Nephron (organoid): ENCODE results near the gene CUBN.

Experiments used
- H3K27ac Mint-ChIP-seq, 3 experiments: 2 replicates each; pipeline ENCODE4 v1.8.0; 2020; ENCODE audit warnings: mixed read lengths in 3 of 3, mild to moderate bottlenecking in 2 of 3, moderate library complexity in 1 of 3
- H3K27me3 Mint-ChIP-seq: 2 replicates; pipeline ENCODE4 v1.8.0; 2021; ENCODE audit warnings: low read depth, mild to moderate bottlenecking, moderate library complexity, mixed read lengths
- H3K36me3 Mint-ChIP-seq: 2 replicates; pipeline ENCODE4 v1.8.0; 2020; ENCODE audit warnings: low read depth, mixed read lengths
- H3K4me1 Mint-ChIP-seq: 2 replicates; pipeline ENCODE4 v1.8.0; 2020; ENCODE audit warnings: mixed read lengths
- H3K4me3 Mint-ChIP-seq, 3 experiments: 2 replicates each; pipeline ENCODE4 v1.8.0; 2020; ENCODE audit warnings: mild to moderate bottlenecking in 3 of 3, mixed read lengths in 3 of 3, moderate library complexity in 2 of 3
- H3K9me3 Mint-ChIP-seq: 2 replicates; pipeline ENCODE4 v1.8.0; 2020; ENCODE audit warnings: mixed read lengths
- TF ChIP-seq, protein P1 (sequence below), 3 experiments: fragments of 200-600 bp; sonication (generic); IDR thresholded peaks; one replicate each; pipeline ENCODE4 v1.5.0; 2021; ENCODE audit warnings: antibody characterized with exemption in 3 of 3; ENCODE audit not compliant: unreplicated experiment in 3 of 3

Gene CUBN

DNA sequence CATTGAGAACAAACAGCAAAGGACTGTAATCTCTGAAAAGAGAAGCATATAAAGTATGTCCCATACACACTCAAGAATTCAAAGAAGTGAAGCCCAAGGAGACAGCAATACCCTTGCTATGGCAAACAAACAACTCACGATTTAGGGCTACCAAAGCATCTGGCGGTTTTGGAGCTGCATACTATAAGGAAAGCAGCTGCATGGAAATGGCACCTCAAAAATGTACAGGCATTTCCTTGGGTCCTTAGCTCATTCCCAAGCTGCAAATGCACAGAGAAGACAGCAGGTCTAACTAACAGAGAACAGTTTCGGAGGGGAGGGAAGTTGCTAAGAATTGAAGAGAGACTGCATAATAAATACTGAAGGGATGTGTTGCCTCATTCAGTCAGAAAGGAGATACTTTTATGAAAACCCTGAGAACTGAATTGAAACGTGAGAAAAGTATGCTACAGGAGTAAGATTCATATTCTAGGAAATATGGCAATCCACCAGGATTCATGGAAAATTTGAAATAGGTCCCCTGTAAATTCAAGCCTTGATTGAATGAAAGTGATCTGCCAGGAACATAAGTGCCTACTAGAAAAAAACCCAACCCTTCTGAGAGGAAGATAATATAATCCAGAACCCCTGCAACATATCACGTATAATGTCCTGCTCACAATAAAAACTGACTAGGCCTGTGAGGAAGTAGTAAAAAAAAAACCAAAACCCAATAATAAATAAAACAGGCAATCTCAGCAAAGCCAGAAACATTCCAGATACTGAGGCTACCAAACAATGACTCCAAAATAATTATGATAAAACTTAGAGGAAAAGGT, 36.4 kb downstream of the CUBN start:
- H3K4me3 Mint-ChIP-seq = no peak overlapping the region
- peak overlapping the region; percentile 21 to 78 (median 28) for H3K27ac Mint-ChIP-seq
- TF ChIP-seq, protein P1, sequence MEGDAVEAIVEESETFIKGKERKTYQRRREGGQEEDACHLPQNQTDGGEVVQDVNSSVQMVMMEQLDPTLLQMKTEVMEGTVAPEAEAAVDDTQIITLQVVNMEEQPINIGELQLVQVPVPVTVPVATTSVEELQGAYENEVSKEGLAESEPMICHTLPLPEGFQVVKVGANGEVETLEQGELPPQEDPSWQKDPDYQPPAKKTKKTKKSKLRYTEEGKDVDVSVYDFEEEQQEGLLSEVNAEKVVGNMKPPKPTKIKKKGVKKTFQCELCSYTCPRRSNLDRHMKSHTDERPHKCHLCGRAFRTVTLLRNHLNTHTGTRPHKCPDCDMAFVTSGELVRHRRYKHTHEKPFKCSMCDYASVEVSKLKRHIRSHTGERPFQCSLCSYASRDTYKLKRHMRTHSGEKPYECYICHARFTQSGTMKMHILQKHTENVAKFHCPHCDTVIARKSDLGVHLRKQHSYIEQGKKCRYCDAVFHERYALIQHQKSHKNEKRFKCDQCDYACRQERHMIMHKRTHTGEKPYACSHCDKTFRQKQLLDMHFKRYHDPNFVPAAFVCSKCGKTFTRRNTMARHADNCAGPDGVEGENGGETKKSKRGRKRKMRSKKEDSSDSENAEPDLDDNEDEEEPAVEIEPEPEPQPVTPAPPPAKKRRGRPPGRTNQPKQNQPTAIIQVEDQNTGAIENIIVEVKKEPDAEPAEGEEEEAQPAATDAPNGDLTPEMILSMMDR (IDR thresholded peaks at IDR 0.05; ENCODE audit: unreplicated experiment in 3 of 3) = no peak
- no peaks in the 10 kb centered on the region for H3K27me3 Mint-ChIP-seq
- H3K9me3 Mint-ChIP-seq = peaks cover 32% of the 10 kb centered on the region
- H3K36me3 Mint-ChIP-seq = peaks cover 36% of the 10 kb centered on the region
- peaks cover 10% of the 10 kb centered on the region for H3K4me1 Mint-ChIP-seq

DNA sequence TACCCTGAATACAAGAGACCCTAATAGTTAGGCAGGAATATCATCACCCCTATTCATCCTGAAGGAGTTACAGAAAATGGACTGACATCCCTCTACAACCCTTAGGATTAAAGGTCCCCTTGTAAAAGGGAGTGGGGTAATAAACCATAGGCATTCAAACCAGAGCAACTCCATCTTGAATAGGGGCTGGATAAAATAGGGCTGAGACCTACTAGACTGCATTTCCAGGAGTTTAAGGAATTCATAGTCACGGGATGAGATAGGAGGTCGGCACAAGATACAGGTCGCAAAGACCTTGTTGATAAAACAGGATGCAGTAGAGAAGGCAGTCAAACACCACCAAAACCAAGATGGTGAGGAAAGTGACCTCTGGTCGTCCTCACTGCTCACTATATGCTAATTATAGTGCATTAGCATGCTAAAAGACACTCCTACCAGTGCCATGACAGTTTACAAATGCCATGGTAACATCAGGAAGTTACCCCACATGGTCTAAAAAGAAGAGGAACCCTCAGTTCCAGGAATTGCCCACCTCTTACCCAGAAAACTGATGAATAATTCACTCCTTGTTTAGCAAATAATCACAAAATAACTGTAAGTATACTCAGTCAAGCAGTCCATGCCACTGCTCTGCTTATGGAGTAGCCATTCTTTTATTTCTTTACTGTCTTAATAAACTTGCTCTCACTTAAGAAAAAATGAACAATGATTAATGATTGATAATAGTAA, 37.2 kb downstream of the CUBN start:
- Mint-ChIP-seq H3K27ac (no peak overlapping the region), H3K4me1 (peaks cover 10% of the 10 kb centered on the region), H3K27me3 (no peaks in the 10 kb centered on the region), H3K4me3 (no peak overlapping the region), H3K9me3 (peaks cover 32% of the 10 kb centered on the region), H3K36me3 (peaks cover 36% of the 10 kb centered on the region)
- TF ChIP-seq, protein P1 (IDR thresholded peaks at IDR 0.05; ENCODE audit: unreplicated experiment in 3 of 3) = no peak

DNA sequence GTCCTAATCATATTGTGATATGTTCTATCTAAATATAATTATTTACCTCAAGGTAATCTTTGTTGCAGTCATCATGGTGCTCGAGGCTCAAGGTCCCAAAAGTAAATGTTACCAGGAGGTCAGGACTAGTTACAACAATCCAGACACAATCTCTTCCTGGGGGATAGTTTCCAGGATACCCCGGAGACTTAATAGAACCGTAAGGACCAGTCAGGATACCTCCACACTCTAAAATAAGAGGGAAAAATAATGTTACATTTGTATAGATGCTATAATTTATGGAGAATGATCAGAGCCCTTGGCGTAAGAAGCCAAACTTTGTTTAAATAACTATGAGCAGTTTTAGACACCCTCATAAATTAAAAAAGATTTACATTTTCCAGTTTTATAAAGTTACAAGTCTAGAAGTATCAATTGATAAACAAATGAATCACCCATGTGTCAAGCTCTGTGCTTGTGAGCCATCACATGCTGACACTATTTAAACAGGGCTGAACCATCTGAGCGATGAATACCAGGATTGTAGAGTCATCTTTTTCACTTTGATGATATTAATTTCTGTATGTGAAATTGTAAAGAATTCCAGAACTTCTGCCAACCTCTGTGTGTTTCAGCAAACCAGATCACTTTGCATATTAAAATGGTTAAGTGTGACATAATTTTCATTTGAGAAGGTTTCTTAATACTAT, 41.3 kb downstream of the CUBN start:
- TF ChIP-seq, protein P1 (IDR thresholded peaks at IDR 0.05; ENCODE audit: unreplicated experiment in 3 of 3) = no peak
- Mint-ChIP-seq H3K27ac (no peak overlapping the region), H3K36me3 (peaks cover 8% of the 10 kb centered on the region), H3K4me3 (no peak overlapping the region), H3K9me3 (peaks cover 6% of the 10 kb centered on the region), H3K4me1 (peaks cover 9% of the 10 kb centered on the region), H3K27me3 (no peaks in the 10 kb centered on the region)

DNA sequence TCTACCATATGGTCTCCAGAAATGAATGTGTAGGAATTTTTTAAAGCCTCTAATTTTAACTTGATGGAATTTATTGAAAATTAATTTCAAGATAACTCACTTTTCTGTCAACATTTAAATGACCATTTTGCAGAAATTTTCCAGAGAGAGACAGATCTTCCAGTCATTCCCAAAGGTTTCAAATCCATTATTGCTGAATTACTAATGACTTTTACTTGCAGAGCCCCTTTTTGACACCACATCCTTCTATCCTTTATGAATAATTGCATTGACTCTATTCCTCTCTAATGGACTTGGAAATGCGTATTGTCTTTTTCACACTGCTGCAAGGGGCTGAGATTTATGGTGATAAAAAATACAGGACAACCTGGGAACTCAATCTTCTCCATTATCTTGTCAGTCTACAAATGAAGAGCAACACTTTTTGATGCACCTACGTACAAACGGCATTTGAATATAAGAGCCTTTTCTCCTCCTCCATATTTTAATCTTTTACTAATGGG, 42.7 kb downstream of the CUBN start:
- Mint-ChIP-seq H3K4me3 (no peak overlapping the region), H3K36me3 (peaks cover 3% of the 10 kb centered on the region), H3K27ac (no peak overlapping the region)

DNA sequence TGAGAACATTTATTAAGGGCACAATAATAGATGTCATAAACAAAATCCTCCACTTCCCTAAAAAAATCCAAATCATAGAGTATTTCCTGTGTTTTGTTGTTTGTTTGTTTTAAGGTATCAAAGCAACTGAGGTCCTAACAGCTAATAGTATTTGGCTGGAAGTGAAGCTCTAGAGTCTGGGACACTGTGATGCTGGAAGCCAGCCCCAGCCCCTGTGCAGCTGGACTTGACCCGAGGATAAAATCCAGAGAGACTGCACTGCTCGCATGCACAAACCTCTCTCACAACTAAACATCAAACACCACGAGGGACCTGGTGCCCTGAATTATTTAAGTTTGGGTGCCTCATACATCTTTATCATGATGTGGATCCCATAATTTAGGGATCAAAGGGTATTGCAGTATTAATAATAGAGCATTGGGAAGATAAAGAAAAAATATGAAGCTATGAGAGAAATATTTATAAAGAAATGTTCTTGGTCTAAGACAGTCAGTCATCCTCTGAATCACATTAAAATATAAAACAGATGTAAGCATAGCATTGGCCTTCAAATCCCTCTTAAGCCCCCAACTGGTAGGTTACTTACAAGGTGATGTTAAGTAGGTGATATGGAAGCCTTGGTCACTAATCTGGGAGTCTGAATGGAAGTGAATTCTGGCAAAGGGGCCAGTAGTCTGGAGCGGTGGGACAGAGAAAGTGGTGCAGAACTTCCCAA, 44.4 kb downstream of the CUBN start:
- Mint-ChIP-seq H3K9me3 (no peaks in the 10 kb centered on the region), H3K27me3 (no peaks in the 10 kb centered on the region), H3K4me3 (no peak overlapping the region), H3K36me3 (peaks cover 3% of the 10 kb centered on the region), H3K27ac (peak overlapping the region; percentile 36 to 75 (median 72)), H3K4me1 (peaks cover 4% of the 10 kb centered on the region)
- TF ChIP-seq, protein P1 (IDR thresholded peaks at IDR 0.05; ENCODE audit: unreplicated experiment in 3 of 3) = no peak

More for the DNA sequence above, 42.7 kb downstream of the CUBN start:
- H3K27me3 Mint-ChIP-seq = no peaks in the 10 kb centered on the region
- peaks cover 4% of the 10 kb centered on the region for H3K4me1 Mint-ChIP-seq
- TF ChIP-seq, protein P1 (IDR thresholded peaks at IDR 0.05; ENCODE audit: unreplicated experiment in 3 of 3) = no peak
- no peaks in the 10 kb centered on the region for H3K9me3 Mint-ChIP-seq
